ENCODE measurements around the gene NLRP6.
"Not testable (repeated sequence)": the region's sequence is repeated elsewhere in the genome, so short reads cannot be mapped to it uniquely, and the experiment has no call there.

NLRP6 gene

GRCh38 chr11:326842-327580 lies 48.8 kb downstream of the NLRP6 start:
- DNase-seq, result peak; percentile 48

DNA sequence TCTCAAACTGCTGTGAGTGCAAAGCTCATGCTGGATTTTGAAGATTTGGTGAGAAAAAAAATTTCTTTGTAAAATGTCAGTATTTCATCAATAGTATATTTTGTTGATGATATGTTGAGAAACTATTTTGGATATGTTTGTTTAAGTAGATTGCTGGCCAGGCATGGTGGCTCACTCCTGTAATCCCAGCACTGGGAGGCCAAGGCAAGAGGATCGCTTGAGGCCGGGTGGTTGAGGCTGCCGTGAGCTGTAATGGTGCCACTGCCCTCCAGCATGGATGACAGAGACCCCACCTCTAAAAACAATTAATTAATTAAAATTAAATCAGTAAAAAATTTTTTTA lies 49.3 kb downstream of the NLRP6 start:
- DNase-seq, result no peak

GRCh38 chr11:328012-328411 lies 49.8 kb downstream of the NLRP6 start:
- DNase-seq, result no peak

DNA sequence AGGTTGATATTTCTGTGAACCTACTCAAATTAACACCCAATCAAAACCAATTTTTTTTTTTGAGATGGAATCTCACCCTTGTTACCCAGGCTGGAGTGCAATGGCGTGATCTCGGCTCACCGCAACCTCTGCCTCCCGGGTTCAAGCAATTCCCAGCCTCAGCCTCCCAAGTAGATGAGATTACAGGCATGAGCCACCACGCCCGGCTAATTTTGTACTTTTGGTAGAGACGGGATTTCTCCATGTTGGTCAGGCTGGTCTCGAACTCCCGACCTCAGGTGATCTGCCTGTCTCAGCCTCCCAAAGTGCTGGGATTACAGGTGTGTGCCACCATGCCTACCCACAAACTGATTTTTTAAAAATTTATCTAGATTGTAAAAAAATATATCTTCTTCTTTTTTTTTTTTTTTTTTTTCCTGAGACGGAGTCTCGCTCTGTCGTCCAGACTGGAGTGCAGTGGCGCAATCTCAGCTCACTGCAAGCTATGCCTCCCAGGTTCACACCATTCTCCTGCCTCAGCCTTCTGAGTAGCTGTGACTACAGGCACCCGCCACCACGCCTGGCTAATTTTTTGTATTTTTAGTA lies 50.4 kb downstream of the NLRP6 start:
- not testable (repeated sequence) for DNase-seq

DNA sequence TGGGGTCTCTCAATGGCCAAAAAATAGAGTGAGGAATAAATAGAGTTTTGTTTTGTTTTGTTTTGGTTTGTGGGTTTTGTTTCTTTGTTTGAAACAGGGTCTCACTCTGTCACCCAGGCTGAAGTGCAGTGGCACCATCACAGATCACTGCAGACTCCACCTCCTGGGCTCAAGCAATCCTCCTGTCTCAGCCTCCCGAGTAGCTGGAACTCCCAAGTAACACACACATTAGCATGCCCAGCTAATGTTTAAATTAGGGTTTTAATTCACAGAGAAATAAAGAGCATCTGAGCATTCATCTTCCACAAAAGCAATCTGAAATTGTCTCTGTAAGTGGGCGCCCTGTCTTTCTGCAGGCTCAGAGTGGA lies 51.7 kb downstream of the NLRP6 start:
- DNase-seq, result no peak

GRCh38 chr11:330307-330693 lies 52.1 kb downstream of the NLRP6 start:
- DNase-seq, result no peak

DNA sequence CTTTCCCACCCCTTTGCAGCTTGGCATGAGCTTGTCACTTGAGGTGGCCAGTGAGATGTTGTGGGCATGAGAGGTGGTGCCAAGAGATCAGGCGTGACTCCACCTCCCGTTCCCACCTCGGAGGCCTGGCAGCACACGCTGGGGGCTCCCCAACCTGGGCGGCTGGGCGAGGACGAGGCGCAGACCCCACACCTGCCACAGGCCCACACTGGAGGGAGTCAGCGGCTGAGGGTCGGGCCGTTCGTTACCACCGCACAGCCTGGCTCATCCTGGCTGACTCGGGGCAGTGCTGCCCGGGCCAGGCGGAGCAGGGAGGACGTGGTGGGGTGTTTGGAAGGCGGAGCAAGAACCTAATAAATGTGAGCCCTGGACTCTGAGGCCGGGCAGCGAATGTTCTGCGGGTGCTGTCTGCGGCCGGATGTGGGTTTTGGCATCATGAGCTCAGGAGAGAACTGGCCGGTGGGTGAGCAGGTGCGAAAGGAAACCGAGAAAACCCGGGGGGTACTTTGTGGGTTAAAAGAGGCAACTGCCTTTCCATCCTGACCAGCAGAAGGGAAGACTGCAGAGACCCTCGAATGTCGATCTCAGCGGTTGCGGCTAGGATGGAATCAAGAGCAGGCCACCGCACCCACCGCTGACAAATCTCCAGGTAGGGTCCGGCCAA lies 52.6 kb downstream of the NLRP6 start:
- DNase-seq, result no peak

- no peak for DNase-seq
Measured at GRCh38 chr11:331358-332060, 53.3 kb downstream of the NLRP6 start.

DNA sequence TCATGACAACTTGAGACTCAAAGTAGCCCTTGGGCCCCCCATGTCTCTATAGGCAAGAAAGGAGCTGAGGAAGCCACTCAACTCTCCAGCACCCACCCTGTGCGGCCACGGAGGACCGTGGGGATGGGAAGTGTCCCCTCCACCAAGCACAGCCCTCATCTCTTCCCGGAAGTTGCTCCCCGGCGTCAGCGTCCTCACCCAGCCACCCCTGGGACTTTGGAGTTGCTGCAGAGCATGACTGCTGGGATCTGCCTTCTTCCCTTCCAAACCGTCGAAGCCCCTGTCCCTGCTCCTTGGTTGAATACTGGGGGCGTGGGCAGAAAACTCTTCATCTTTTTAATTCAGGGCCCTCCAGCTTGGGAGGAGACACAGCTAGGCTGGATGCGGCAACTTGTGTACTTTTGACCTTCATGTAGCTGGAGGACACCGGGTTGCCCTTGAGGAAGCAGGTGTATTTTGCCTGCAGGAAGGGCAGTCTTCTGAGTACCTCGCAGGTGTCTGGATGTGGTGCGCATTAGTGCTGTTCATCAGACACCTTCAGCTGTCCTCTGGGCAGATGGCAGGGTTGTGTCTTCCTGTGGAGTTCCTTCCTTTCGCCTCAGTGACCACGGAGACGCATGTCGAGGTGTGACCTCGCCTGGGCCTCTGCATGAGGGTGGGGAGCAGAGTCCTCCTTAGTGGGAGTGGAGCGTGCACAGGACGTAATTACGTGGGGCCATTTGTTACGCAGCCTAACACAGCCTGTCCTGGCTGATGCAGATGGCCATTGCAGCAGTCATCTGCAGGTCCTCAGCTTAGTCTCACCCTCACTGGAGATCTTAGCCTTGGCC lies 54.7 kb downstream of the NLRP6 start:
- no peak for DNase-seq

GRCh38 chr11:333616-334263 lies 55.5 kb downstream of the NLRP6 start:
- DNase-seq, result not testable (repeated sequence)

GRCh38 chr11:334264-334994 lies 56.2 kb downstream of the NLRP6 start:
- no peak for DNase-seq

All from effector CD8-positive, alpha-beta T cell (primary cell).